Measurements from ENCODE around the gene CCBE1. TPM values are rescaled to one million over a fixed set of nuclear protein-coding genes. Genes with fewer than 3 reads are reported as not detected.

CCBE1 gene
- total RNA-seq, 3 donors from 2014 or later (not counting 1 experiment from before 2014, with no cell fraction given): 0.05 TPM; not detected in 2

- Mint-ChIP-seq H3K27me3 (ENCODE audit: low read depth in 2 of 2) (peaks cover 0 to 2% of the 10 kb centered on the region in 2 donors), H3K27ac (no peak overlapping the region)
- 89% methylated on average over 3 of the region's 3 CpGs for WGBS (ENCODE audit: insufficient coverage)
Observed at GRCh38 chr18:59729781-59730180, 32.6 kb upstream of the CCBE1 start.

GRCh38 chr18:59728816-59729215, 31.6 kb upstream of the CCBE1 start:
- Mint-ChIP-seq H3K4me1 (no peaks in the 10 kb centered on the region), H3K36me3 (no peaks in the 10 kb centered on the region), H3K9me3 (peaks cover 0 to 2% of the 10 kb centered on the region in 2 donors), H3K27ac (no peak overlapping the region), H3K27me3 (ENCODE audit: low read depth in 2 of 2) (peaks cover 0 to 2% of the 10 kb centered on the region in 2 donors), H3K4me3 (no peak overlapping the region)
- no peaks in the 10 kb centered on the region for H3K27me3 ChIP-seq (ENCODE audit: control insufficient read depth, insufficient read depth, low read length)
- H3K36me3 ChIP-seq (ENCODE audit: control insufficient read depth, insufficient read depth, low read length): no peaks in the 10 kb centered on the region
- WGBS (ENCODE audit: insufficient coverage): 91% methylated on average over 5 of the region's 5 CpGs
- no peak overlapping the region for H3K27ac ChIP-seq (ENCODE audit: low read length)
- DNase-seq (no peak), ATAC-seq (no peak)
- no peak overlapping the region for H3K4me3 ChIP-seq (ENCODE audit: low read length)
- H3K9me3 ChIP-seq (ENCODE audit: control insufficient read depth, insufficient read depth, low read length): no peaks in the 10 kb centered on the region
- no peaks in the 10 kb centered on the region for H3K4me1 ChIP-seq (ENCODE audit: control insufficient read depth, insufficient read depth, low read length)
- intact Hi-C loops (cut with micrococcal nuclease): no loop called here
- no peak for TF ChIP-seq CTCF (IDR thresholded peaks at IDR 0.05)

More at GRCh38 chr18:59729781-59730180, 32.6 kb upstream of the CCBE1 start:
- Histone ChIP-seq H3K27me3 (ENCODE audit: control insufficient read depth, insufficient read depth, low read length) (no peaks in the 10 kb centered on the region), H3K36me3 (ENCODE audit: control insufficient read depth, insufficient read depth, low read length) (no peaks in the 10 kb centered on the region), H3K9me3 (ENCODE audit: control insufficient read depth, insufficient read depth, low read length) (no peaks in the 10 kb centered on the region), H3K27ac (ENCODE audit: low read length) (no peak overlapping the region), H3K4me3 (ENCODE audit: low read length) (no peak overlapping the region), H3K4me1 (ENCODE audit: control insufficient read depth, insufficient read depth, low read length) (no peaks in the 10 kb centered on the region)
- intact Hi-C loops (cut with micrococcal nuclease): no loop called here
- Mint-ChIP-seq H3K36me3 (no peaks in the 10 kb centered on the region), H3K4me3 (no peak overlapping the region), H3K9me3 (no peaks in the 10 kb centered on the region), H3K4me1 (no peaks in the 10 kb centered on the region)
- no peak for TF ChIP-seq CTCF (IDR thresholded peaks at IDR 0.05)
- ATAC-seq (no peak), DNase-seq (no peak)

- ATAC-seq (no peak), DNase-seq (no peak)
- no peaks in the 10 kb centered on the region for H3K9me3 ChIP-seq (ENCODE audit: control insufficient read depth, insufficient read depth, low read length)
- no peak overlapping the region for H3K4me3 Mint-ChIP-seq
- TF ChIP-seq CTCF (IDR thresholded peaks at IDR 0.05): no peak
- intact Hi-C loops (cut with micrococcal nuclease): no loop called here
- H3K4me1 ChIP-seq (ENCODE audit: control insufficient read depth, insufficient read depth, low read length): no peaks in the 10 kb centered on the region
- H3K36me3 Mint-ChIP-seq: no peaks in the 10 kb centered on the region
- no peak overlapping the region for H3K4me3 ChIP-seq (ENCODE audit: low read length)
- no peak overlapping the region for H3K27ac Mint-ChIP-seq
- no peaks in the 10 kb centered on the region for H3K27me3 ChIP-seq (ENCODE audit: control insufficient read depth, insufficient read depth, low read length)
- H3K9me3 Mint-ChIP-seq: peaks cover 0 to 2% of the 10 kb centered on the region in 2 donors
- H3K27ac ChIP-seq (ENCODE audit: low read length): no peak overlapping the region
- no peaks in the 10 kb centered on the region for H3K27me3 Mint-ChIP-seq (ENCODE audit: low read depth in 2 of 2)
- H3K4me1 Mint-ChIP-seq: no peaks in the 10 kb centered on the region
- no peaks in the 10 kb centered on the region for H3K36me3 ChIP-seq (ENCODE audit: control insufficient read depth, insufficient read depth, low read length)
Observed at GRCh38 chr18:59725142-59725541, 27.9 kb upstream of the CCBE1 start.

- ATAC-seq (no peak), DNase-seq (no peak)
- no peak overlapping the region for H3K4me3 Mint-ChIP-seq
- 88% methylated on average over 1 of the region's 2 CpGs for WGBS (ENCODE audit: insufficient coverage)
- no peaks in the 10 kb centered on the region for H3K4me1 ChIP-seq (ENCODE audit: control insufficient read depth, insufficient read depth, low read length)
- peaks cover 0 to 2% of the 10 kb centered on the region in 2 donors for H3K9me3 Mint-ChIP-seq
- no peaks in the 10 kb centered on the region for H3K36me3 Mint-ChIP-seq
- no peaks in the 10 kb centered on the region for H3K36me3 ChIP-seq (ENCODE audit: control insufficient read depth, insufficient read depth, low read length)
- no peak overlapping the region for H3K27ac ChIP-seq (ENCODE audit: low read length)
- no peaks in the 10 kb centered on the region for H3K4me1 Mint-ChIP-seq
- intact Hi-C loops (cut with micrococcal nuclease): no loop called here
- TF ChIP-seq CTCF (IDR thresholded peaks at IDR 0.05): no peak
- no peaks in the 10 kb centered on the region for H3K9me3 ChIP-seq (ENCODE audit: control insufficient read depth, insufficient read depth, low read length)
- H3K4me3 ChIP-seq (ENCODE audit: low read length): no peak overlapping the region
- no peaks in the 10 kb centered on the region for H3K27me3 ChIP-seq (ENCODE audit: control insufficient read depth, insufficient read depth, low read length)
- H3K27ac Mint-ChIP-seq: no peak overlapping the region
- no peaks in the 10 kb centered on the region for H3K27me3 Mint-ChIP-seq (ENCODE audit: low read depth in 2 of 2)
Observed at GRCh38 chr18:59724103-59724502, 26.9 kb upstream of the CCBE1 start.

Data from natural killer cell (primary cell).